Aorta (tissue), 5 donors: ENCODE results near the gene CPEB2. TPM values are rescaled to one million over a fixed set of nuclear protein-coding genes. Genes with fewer than 3 reads are reported as not detected.
A peak's percentile ranks its signal among the peaks of the same experiment; 100 is the strongest.

Experiments
- ATAC-seq: fragments of 200-7000 bp; cut with Tn5 transposase; one replicate; pipeline ENCODE4 v1.9.1; 2022; ENCODE audit warnings: moderate library complexity; ENCODE audit not compliant: low FRiP score
- DNase-seq, 2 donors: peaks; one replicate each; pipeline ENCODE4 v3.0.0-alpha.2; 2020
- H3K27ac ChIP-seq, 2 donors: one replicate each; pipeline ENCODE4 v1.5.1; 2013; ENCODE audit warnings: low read length in 2 of 2, mild to moderate bottlenecking in 2 of 2, moderate library complexity in 2 of 2, control low read depth in 1 of 2, inconsistent platforms in 1 of 2, low read depth in 1 of 2
- H3K27me3 ChIP-seq, 2 donors: one replicate each; pipeline ENCODE4 v1.6.1; 2013; ENCODE audit warnings: control low read depth in 1 of 2, low read length in 1 of 2, mild to moderate bottlenecking in 1 of 2, moderate library complexity in 1 of 2; ENCODE audit not compliant: insufficient read depth in 2 of 2, control insufficient read depth in 1 of 2
- H3K36me3 ChIP-seq, 2 donors: one replicate each; pipeline ENCODE4 v1.6.1; 2013; ENCODE audit warnings: control low read depth in 1 of 2, low read length in 1 of 2, mild to moderate bottlenecking in 1 of 2; ENCODE audit not compliant: insufficient read depth in 2 of 2, control insufficient read depth in 1 of 2
- H3K4me1 ChIP-seq, 2 donors: one replicate each; pipeline ENCODE4 v1.6.1; 2013; ENCODE audit warnings: low read length in 2 of 2, control low read depth in 1 of 2, mild to moderate bottlenecking in 1 of 2, moderate library complexity in 1 of 2; ENCODE audit not compliant: insufficient read depth in 2 of 2, control insufficient read depth in 1 of 2
- H3K4me3 ChIP-seq, 2 donors: one replicate each; pipeline ENCODE4 v1.5.1; 2013; ENCODE audit warnings: low read length in 2 of 2, control low read depth in 1 of 2, mild to moderate bottlenecking in 1 of 2
- H3K9me3 ChIP-seq: one replicate; pipeline ENCODE4 v1.6.1; 2013; ENCODE audit warnings: mild to moderate bottlenecking, low read length; ENCODE audit not compliant: control insufficient read depth
- WGBS, 2 donors: extraction: QIAGEN DNeasy Blood & Tissue Kit; methylation state at CpG; one replicate each; pipeline ENCODE4 v1.1.7; 2013; 5-methylcytosine and 5-hydroxymethylcytosine counted together
- intact Hi-C, 2 donors: fragments of 100-400 bp; cut with DNase I; formaldehyde crosslinking; loops; one replicate each; pipeline versions ENCODE4 v1.14.2 to v1.15.0; 2022
- long read RNA-seq, 2 donors: library from polyadenylated mRNA; unstranded; transcript quantifications; one replicate each; pipeline ENCODE4 v2.0.0, GENCODE V29; 2020 to 2021
- polyA plus RNA-seq, 2 donors: library from polyadenylated mRNA; stranded (reverse); fragments of 200-250 nt; gene quantifications; one replicate each; pipeline ENCODE4 v1.2.3, GENCODE V29; 2013
- total RNA-seq, 2 donors: library from RNA; stranded (reverse); fragmentation: NEBNext Ultra II Directional; extraction: Animal tissue kit (Norgen Biotek cat#: 25700); gene quantifications; one replicate each; pipeline ENCODE4 v1.2.1, GENCODE V29; 2021
- donor health status: healthy with polysubstance abuse.
- donor health status: Bipolar disorder and iron deficiency.
- donor health status: DM: no; HTN: no; CAD: no.
- donor health status: DM: no; HTN: no; CAD: no.
- donor health status: DM: yes; HTN: yes; CAD: no.

Gene CPEB2
- total RNA-seq (10 to 100 TPM; 28.0 to 57.0 TPM), polyA plus RNA-seq (10 to 100 TPM in 1 of 2 donors, 1 to 10 TPM in 1; 5.8 to 11.4 TPM)
- long read RNA-seq, donor 1, full-length matches to known transcripts: 2 of 16 reads
- long read RNA-seq, donor 1, partial matches to known transcripts: 0 of 16 reads
- long read RNA-seq, donor 1, other reads (novel, unspliced or antisense): 14 of 16 reads
- long read RNA-seq, donor 2, full-length matches to known transcripts: 4 of 10 reads
- long read RNA-seq, donor 2, partial matches to known transcripts: 1 of 10 reads
- long read RNA-seq, donor 2, other reads (novel, unspliced or antisense): 5 of 10 reads

- peak; percentile 93 for ATAC-seq
- Histone ChIP-seq H3K9me3 (no peaks in the 10 kb centered on the region), H3K27ac (peak within 1 kb of the TSS; percentile 97 to 100), H3K4me3 (peak within 1 kb of the TSS; percentile 98 to 99), H3K4me1 (no peaks in the 10 kb centered on the region), H3K27me3 (no peaks in the 10 kb centered on the region), H3K36me3 (no peaks in the 10 kb centered on the region)
- intact Hi-C loops: loop anchor here (5.0 to 10.0 kb wide), 5 partner anchors 145 to 455 kb away; partner anchors contain the start of gene C1QTNF7 (in 1 of the 2)
- WGBS, 2 donors: 0% methylated on average over 64 to 104 of the region's 104 CpGs
- DNase-seq: peak; percentile 96 to 98
Observed at GRCh38 chr4:15001869-15002658, at the start of gene CPEB2. Gene CPEB2 (plus strand): TSS chr4:15002481. CDS start chr4:15002674, 193 bp downstream.

DNA sequence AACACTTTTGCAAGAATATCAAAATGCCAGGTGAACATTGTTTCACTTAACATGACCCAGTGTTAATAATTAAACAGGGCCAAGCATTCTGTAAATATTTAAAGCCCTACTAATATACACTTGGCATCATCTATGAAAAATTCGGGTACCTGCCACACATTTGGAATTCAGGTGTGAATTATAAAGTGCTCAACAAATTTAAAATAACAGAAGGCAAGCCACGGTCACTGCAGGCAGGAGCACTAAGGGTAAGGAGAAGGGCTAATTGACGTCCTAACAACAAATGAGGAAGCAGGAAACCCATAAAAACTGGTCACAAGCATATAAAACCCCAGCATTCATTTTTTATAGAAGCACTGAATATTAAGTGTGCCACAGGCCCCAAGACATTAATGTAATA lies 43.8 kb upstream of the CPEB2 start:
- Histone ChIP-seq H3K36me3 (no peaks in the 10 kb centered on the region), H3K27ac (no peak overlapping the region), H3K4me1 (no peaks in the 10 kb centered on the region), H3K4me3 (no peak overlapping the region), H3K27me3 (no peaks in the 10 kb centered on the region), H3K9me3 (no peaks in the 10 kb centered on the region)
- 63 to 72% methylated on average over 3 of the region's 3 CpGs for WGBS, 2 donors
- intact Hi-C loops: no loop called here
- DNase-seq (no peak), ATAC-seq (no peak)

- intact Hi-C loops: no loop called here
- Histone ChIP-seq H3K27ac (no peak overlapping the region), H3K4me3 (no peak overlapping the region), H3K27me3 (no peaks in the 10 kb centered on the region), H3K4me1 (no peaks in the 10 kb centered on the region), H3K36me3 (no peaks in the 10 kb centered on the region), H3K9me3 (no peaks in the 10 kb centered on the region)
- ATAC-seq: no peak
- DNase-seq: no peak
Observed at GRCh38 chr4:14961292-14961691, 41.0 kb upstream of the CPEB2 start.

GRCh38 chr4:14965071-14965470 lies 37.2 kb upstream of the CPEB2 start:
- no peaks in the 10 kb centered on the region for H3K9me3 ChIP-seq
- ATAC-seq: no peak
- DNase-seq: no peak
- no peaks in the 10 kb centered on the region for H3K36me3 ChIP-seq
- no peak overlapping the region for H3K4me3 ChIP-seq
- H3K27ac ChIP-seq: no peak overlapping the region
- H3K27me3 ChIP-seq: no peaks in the 10 kb centered on the region
- no peaks in the 10 kb centered on the region for H3K4me1 ChIP-seq
- intact Hi-C loops: no loop called here
- WGBS, 2 donors: 46 to 72% methylated on average over 1 of the region's 1 CpG

GRCh38 chr4:14967982-14968381 lies 34.3 kb upstream of the CPEB2 start:
- no peak overlapping the region for H3K27ac ChIP-seq
- no peaks in the 10 kb centered on the region for H3K4me1 ChIP-seq
- no peak overlapping the region for H3K4me3 ChIP-seq
- no peak for DNase-seq
- WGBS, 2 donors: 79 to 90% methylated on average over 3 of the region's 3 CpGs
- no peaks in the 10 kb centered on the region for H3K9me3 ChIP-seq
- no peak for ATAC-seq
- H3K27me3 ChIP-seq: no peaks in the 10 kb centered on the region
- no peaks in the 10 kb centered on the region for H3K36me3 ChIP-seq
- intact Hi-C loops: no loop called here

GRCh38 chr4:14977830-14978229 lies 24.5 kb upstream of the CPEB2 start:
- ATAC-seq: no peak
- Histone ChIP-seq H3K9me3 (no peaks in the 10 kb centered on the region), H3K27ac (no peak overlapping the region), H3K4me1 (no peaks in the 10 kb centered on the region), H3K4me3 (no peak overlapping the region), H3K36me3 (no peaks in the 10 kb centered on the region), H3K27me3 (no peaks in the 10 kb centered on the region)
- no peak for DNase-seq
- intact Hi-C loops: no loop called here

- Histone ChIP-seq H3K4me1 (no peaks in the 10 kb centered on the region), H3K4me3 (no peak overlapping the region), H3K36me3 (no peaks in the 10 kb centered on the region), H3K27me3 (no peaks in the 10 kb centered on the region), H3K27ac (no peak overlapping the region), H3K9me3 (no peaks in the 10 kb centered on the region)
- intact Hi-C loops: no loop called here
- DNase-seq (no peak), ATAC-seq (no peak)
- 67 to 76% methylated on average over 1 of the region's 1 CpG for WGBS, 2 donors
Observed at GRCh38 chr4:14984448-14984847, 17.8 kb upstream of the CPEB2 start.

- H3K4me3 ChIP-seq: no peak overlapping the region
- 94% methylated on average over 1 of the region's 1 CpG for WGBS, 2 donors
- H3K9me3 ChIP-seq: no peaks in the 10 kb centered on the region
- no peaks in the 10 kb centered on the region for H3K4me1 ChIP-seq
- no peaks in the 10 kb centered on the region for H3K36me3 ChIP-seq
- ATAC-seq (no peak), DNase-seq (no peak)
- intact Hi-C loops: no loop called here
- H3K27me3 ChIP-seq: no peaks in the 10 kb centered on the region
- no peak overlapping the region for H3K27ac ChIP-seq
Observed at GRCh38 chr4:14985161-14985560, 17.1 kb upstream of the CPEB2 start.

DNA sequence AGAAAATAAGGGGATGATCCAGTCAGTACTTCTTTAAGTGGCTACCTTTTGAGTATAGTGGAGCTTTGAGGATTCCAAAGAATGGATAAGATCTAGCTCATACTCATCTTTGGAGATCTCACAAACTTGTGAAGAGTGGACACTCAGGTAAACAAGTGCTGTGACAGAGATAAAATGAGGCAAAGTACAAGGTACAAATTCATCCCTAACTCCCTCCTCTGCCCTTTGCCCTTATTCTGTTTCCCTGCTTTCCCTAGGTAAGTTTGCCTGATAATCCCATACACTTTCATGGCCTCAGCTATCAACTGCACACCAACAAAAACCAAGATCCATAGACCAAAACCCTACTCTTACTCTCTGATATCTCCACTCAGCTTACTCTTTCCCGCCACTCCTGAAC lies 16.4 kb upstream of the CPEB2 start:
- Histone ChIP-seq H3K27ac (no peak overlapping the region), H3K4me1 (no peaks in the 10 kb centered on the region), H3K27me3 (no peaks in the 10 kb centered on the region), H3K9me3 (no peaks in the 10 kb centered on the region), H3K36me3 (no peaks in the 10 kb centered on the region), H3K4me3 (no peak overlapping the region)
- ATAC-seq (no peak), DNase-seq (no peak)
- 95 to 96% methylated on average over 1 of the region's 1 CpG for WGBS, 2 donors
- intact Hi-C loops: no loop called here
